ENCODE data around the gene WDR74.
"Not testable (repeated sequence)": the region's sequence is repeated elsewhere in the genome, so short reads cannot be mapped to it uniquely, and the experiment has no call there.

The WDR74 gene

GRCh38 chr11:62859281-62859703 lies 19.9 kb upstream of the WDR74 start:
- whole genome bisulfite sequencing, 2 experiments: 76 to 93% methylated on average over 6 to 8 of the region's 8 CpGs
- H3K9me3 ChIP-seq (ENCODE audit: control insufficient read depth, low read length); H3K4me3 ChIP-seq (ENCODE audit: insufficient read depth, low read depth, low read length); H3K27me3 ChIP-seq (ENCODE audit: control insufficient read depth, insufficient read depth, low read length, poor library complexity, severe bottlenecking); H3K36me3 ChIP-seq (ENCODE audit: control insufficient read depth, insufficient read depth, low read length): not testable (repeated sequence)
- Histone ChIP-seq H3K4me1 (ENCODE audit: control insufficient read depth, insufficient read depth, low read length) (peaks cover 15% of the 10 kb centered on the region), H3K27ac (ENCODE audit: insufficient read depth, low read depth, low read length, poor library complexity, severe bottlenecking) (peak overlapping the region; percentile 17)

GRCh38 chr11:62858201-62858600 lies 18.8 kb upstream of the WDR74 start:
- Histone ChIP-seq H3K27me3 (ENCODE audit: control insufficient read depth, insufficient read depth, low read length, poor library complexity, severe bottlenecking) (no peaks in the 10 kb centered on the region), H3K4me3 (ENCODE audit: insufficient read depth, low read depth, low read length) (peak overlapping the region; percentile 98), H3K9me3 (ENCODE audit: control insufficient read depth, low read length) (no peaks in the 10 kb centered on the region), H3K4me1 (ENCODE audit: control insufficient read depth, insufficient read depth, low read length) (peaks cover 20% of the 10 kb centered on the region), H3K27ac (ENCODE audit: insufficient read depth, low read depth, low read length, poor library complexity, severe bottlenecking) (no peak overlapping the region), H3K36me3 (ENCODE audit: control insufficient read depth, insufficient read depth, low read length) (peaks cover 19% of the 10 kb centered on the region)
- 24 to 28% methylated on average over 7 of the region's 7 CpGs for WGBS, 2 experiments

GRCh38 chr11:62857541-62857982 lies 18.2 kb upstream of the WDR74 start:
- H3K4me1 ChIP-seq (ENCODE audit: control insufficient read depth, insufficient read depth, low read length): peaks cover 25% of the 10 kb centered on the region

GRCh38 chr11:62856333-62856895 lies 17.0 kb upstream of the WDR74 start:
- Histone ChIP-seq H3K27ac (ENCODE audit: insufficient read depth, low read depth, low read length, poor library complexity, severe bottlenecking) (peak overlapping the region; percentile 90), H3K4me1 (ENCODE audit: control insufficient read depth, insufficient read depth, low read length) (peaks cover 21% of the 10 kb centered on the region), H3K9me3 (ENCODE audit: control insufficient read depth, low read length) (no peaks in the 10 kb centered on the region), H3K4me3 (ENCODE audit: insufficient read depth, low read depth, low read length) (peak overlapping the region; percentile 98), H3K27me3 (ENCODE audit: control insufficient read depth, insufficient read depth, low read length, poor library complexity, severe bottlenecking) (no peaks in the 10 kb centered on the region), H3K36me3 (ENCODE audit: control insufficient read depth, insufficient read depth, low read length) (peaks cover 34% of the 10 kb centered on the region)
- WGBS, 2 experiments: 0% methylated on average over 20 of the region's 20 CpGs

More at GRCh38 chr11:62857541-62857982, 18.2 kb upstream of the WDR74 start:
- 18 to 33% methylated on average over 2 of the region's 2 CpGs for WGBS, 2 experiments
- no peaks in the 10 kb centered on the region for H3K27me3 ChIP-seq (ENCODE audit: control insufficient read depth, insufficient read depth, low read length, poor library complexity, severe bottlenecking)
- H3K36me3 ChIP-seq (ENCODE audit: control insufficient read depth, insufficient read depth, low read length): peaks cover 26% of the 10 kb centered on the region
- H3K4me3 ChIP-seq (ENCODE audit: insufficient read depth, low read depth, low read length): peak overlapping the region; percentile 98
- no peak overlapping the region for H3K27ac ChIP-seq (ENCODE audit: insufficient read depth, low read depth, low read length, poor library complexity, severe bottlenecking)
- no peaks in the 10 kb centered on the region for H3K9me3 ChIP-seq (ENCODE audit: control insufficient read depth, low read length)

- 0% methylated on average over 54 of the region's 54 CpGs for WGBS, 2 experiments
- Histone ChIP-seq H3K4me1 (ENCODE audit: control insufficient read depth, insufficient read depth, low read length) (peaks cover 21% of the 10 kb centered on the region), H3K36me3 (ENCODE audit: control insufficient read depth, insufficient read depth, low read length) (peaks cover 34% of the 10 kb centered on the region), H3K9me3 (ENCODE audit: control insufficient read depth, low read length) (no peaks in the 10 kb centered on the region), H3K4me3 (ENCODE audit: insufficient read depth, low read depth, low read length) (peak overlapping the region; percentile 98), H3K27me3 (ENCODE audit: control insufficient read depth, insufficient read depth, low read length, poor library complexity, severe bottlenecking) (no peaks in the 10 kb centered on the region), H3K27ac (ENCODE audit: insufficient read depth, low read depth, low read length, poor library complexity, severe bottlenecking) (peak overlapping the region; percentile 90)
Measured at GRCh38 chr11:62855571-62856332, 16.4 kb upstream of the WDR74 start.

- Histone ChIP-seq H3K9me3 (ENCODE audit: control insufficient read depth, low read length) (no peaks in the 10 kb centered on the region), H3K27me3 (ENCODE audit: control insufficient read depth, insufficient read depth, low read length, poor library complexity, severe bottlenecking) (no peaks in the 10 kb centered on the region), H3K27ac (ENCODE audit: insufficient read depth, low read depth, low read length, poor library complexity, severe bottlenecking) (peak overlapping the region; percentile 85), H3K36me3 (ENCODE audit: control insufficient read depth, insufficient read depth, low read length) (peaks cover 34% of the 10 kb centered on the region), H3K4me1 (ENCODE audit: control insufficient read depth, insufficient read depth, low read length) (peaks cover 21% of the 10 kb centered on the region), H3K4me3 (ENCODE audit: insufficient read depth, low read depth, low read length) (peak overlapping the region; percentile 98)
- WGBS, 2 experiments: 0% methylated on average over 15 of the region's 15 CpGs
Measured at GRCh38 chr11:62854825-62855570, 15.6 kb upstream of the WDR74 start.

GRCh38 chr11:62854013-62854824 lies 14.8 kb upstream of the WDR74 start:
- H3K4me3 ChIP-seq (ENCODE audit: insufficient read depth, low read depth, low read length): peak overlapping the region; percentile 98
- peaks cover 21% of the 10 kb centered on the region for H3K4me1 ChIP-seq (ENCODE audit: control insufficient read depth, insufficient read depth, low read length)
- no peaks in the 10 kb centered on the region for H3K27me3 ChIP-seq (ENCODE audit: control insufficient read depth, insufficient read depth, low read length, poor library complexity, severe bottlenecking)
- H3K27ac ChIP-seq (ENCODE audit: insufficient read depth, low read depth, low read length, poor library complexity, severe bottlenecking): no peak overlapping the region
- 6 to 8% methylated on average over 8 of the region's 8 CpGs for WGBS, 2 experiments
- peaks cover 34% of the 10 kb centered on the region for H3K36me3 ChIP-seq (ENCODE audit: control insufficient read depth, insufficient read depth, low read length)
- H3K9me3 ChIP-seq (ENCODE audit: control insufficient read depth, low read length): no peaks in the 10 kb centered on the region

GRCh38 chr11:62853279-62853965 lies 14.0 kb upstream of the WDR74 start:
- WGBS, 2 experiments: 57 to 62% methylated on average over 7 of the region's 7 CpGs
- H3K27ac ChIP-seq (ENCODE audit: insufficient read depth, low read depth, low read length, poor library complexity, severe bottlenecking): peak overlapping the region; percentile 19

GRCh38 chr11:62852523-62853188 lies 13.3 kb upstream of the WDR74 start:
- peaks cover 13% of the 10 kb centered on the region for H3K4me1 ChIP-seq (ENCODE audit: control insufficient read depth, insufficient read depth, low read length)
- H3K27ac ChIP-seq (ENCODE audit: insufficient read depth, low read depth, low read length, poor library complexity, severe bottlenecking): no peak overlapping the region
- H3K4me3 ChIP-seq (ENCODE audit: insufficient read depth, low read depth, low read length): peak overlapping the region; percentile 98
- no peaks in the 10 kb centered on the region for H3K9me3 ChIP-seq (ENCODE audit: control insufficient read depth, low read length)
- H3K36me3 ChIP-seq (ENCODE audit: control insufficient read depth, insufficient read depth, low read length): peaks cover 34% of the 10 kb centered on the region
- H3K27me3 ChIP-seq (ENCODE audit: control insufficient read depth, insufficient read depth, low read length, poor library complexity, severe bottlenecking): no peaks in the 10 kb centered on the region

More at GRCh38 chr11:62853279-62853965, 14.0 kb upstream of the WDR74 start:
- Histone ChIP-seq H3K27me3 (ENCODE audit: control insufficient read depth, insufficient read depth, low read length, poor library complexity, severe bottlenecking) (no peaks in the 10 kb centered on the region), H3K36me3 (ENCODE audit: control insufficient read depth, insufficient read depth, low read length) (peaks cover 34% of the 10 kb centered on the region), H3K4me1 (ENCODE audit: control insufficient read depth, insufficient read depth, low read length) (peaks cover 21% of the 10 kb centered on the region), H3K9me3 (ENCODE audit: control insufficient read depth, low read length) (no peaks in the 10 kb centered on the region), H3K4me3 (ENCODE audit: insufficient read depth, low read depth, low read length) (peak overlapping the region; percentile 98)
